Testis (tissue), 2 donors: ENCODE data around the gene ADORA3.

Experiments
- POLR2A ChIP-seq: fragments of 450-650 bp; IDR thresholded peaks from one replicate; pipeline ENCODE4 v1.6.1; 2017; ENCODE audit warnings: antibody characterized with exemption, mild to moderate bottlenecking, moderate library complexity
- TF ChIP-seq, protein P1 (sequence below), 3 experiments: fragments of 450-650 bp in 2 of 3; fragments of 200-600 bp in 1 of 3; sonication (generic) in 1 of 3; IDR thresholded peaks; one replicate each; pipeline ENCODE4 v1.5.1; 2016 to 2019; ENCODE audit warnings: antibody characterized with exemption in 3 of 3, mild to moderate bottlenecking in 2 of 3, moderate library complexity in 1 of 3

DNA sequence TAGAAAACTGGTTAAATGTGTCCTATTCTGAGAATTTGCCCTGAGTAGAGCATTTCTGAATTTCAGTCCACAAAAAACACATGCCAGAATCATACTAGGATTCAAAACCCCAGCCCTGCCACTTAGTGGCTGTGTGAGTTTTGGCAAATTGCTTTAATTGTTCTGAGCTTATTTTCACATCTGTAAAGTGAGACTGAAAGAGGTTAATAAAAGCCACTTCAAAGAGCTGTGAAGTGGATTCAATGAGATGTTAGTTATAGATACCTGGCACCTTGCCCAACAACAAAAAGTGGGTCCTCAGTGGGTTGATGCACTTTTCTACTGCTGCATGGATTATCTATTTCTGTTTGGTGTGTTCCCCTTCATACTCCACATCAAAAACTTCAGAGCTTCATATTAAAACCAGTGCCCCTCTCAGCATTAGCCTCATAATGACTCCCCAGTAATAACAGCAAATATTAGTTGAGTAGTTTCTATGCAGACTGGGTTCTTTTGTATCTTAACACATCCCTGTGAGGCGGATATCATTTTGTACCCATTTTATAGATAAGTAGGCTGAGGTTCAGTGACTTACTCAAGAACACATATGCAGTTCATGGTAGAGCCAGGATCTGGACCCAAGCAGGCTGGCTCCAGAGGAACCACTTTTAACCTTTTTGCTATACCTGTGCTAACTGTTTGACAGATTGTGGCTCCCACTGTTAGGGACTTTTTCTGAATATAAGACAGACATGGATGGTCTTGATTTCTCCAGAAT is 14.2 kb upstream of the ADORA3 start:
- TF ChIP-seq, protein P1, sequence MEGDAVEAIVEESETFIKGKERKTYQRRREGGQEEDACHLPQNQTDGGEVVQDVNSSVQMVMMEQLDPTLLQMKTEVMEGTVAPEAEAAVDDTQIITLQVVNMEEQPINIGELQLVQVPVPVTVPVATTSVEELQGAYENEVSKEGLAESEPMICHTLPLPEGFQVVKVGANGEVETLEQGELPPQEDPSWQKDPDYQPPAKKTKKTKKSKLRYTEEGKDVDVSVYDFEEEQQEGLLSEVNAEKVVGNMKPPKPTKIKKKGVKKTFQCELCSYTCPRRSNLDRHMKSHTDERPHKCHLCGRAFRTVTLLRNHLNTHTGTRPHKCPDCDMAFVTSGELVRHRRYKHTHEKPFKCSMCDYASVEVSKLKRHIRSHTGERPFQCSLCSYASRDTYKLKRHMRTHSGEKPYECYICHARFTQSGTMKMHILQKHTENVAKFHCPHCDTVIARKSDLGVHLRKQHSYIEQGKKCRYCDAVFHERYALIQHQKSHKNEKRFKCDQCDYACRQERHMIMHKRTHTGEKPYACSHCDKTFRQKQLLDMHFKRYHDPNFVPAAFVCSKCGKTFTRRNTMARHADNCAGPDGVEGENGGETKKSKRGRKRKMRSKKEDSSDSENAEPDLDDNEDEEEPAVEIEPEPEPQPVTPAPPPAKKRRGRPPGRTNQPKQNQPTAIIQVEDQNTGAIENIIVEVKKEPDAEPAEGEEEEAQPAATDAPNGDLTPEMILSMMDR (IDR thresholded peaks at IDR 0.05) = no peak
- no peak for TF ChIP-seq POLR2A
